Glutamatergic neuron (in vitro differentiated cells): Measurements from ENCODE around the gene ARHGAP9. TPM values are rescaled to one million over a fixed set of nuclear protein-coding genes. Genes with fewer than 3 reads are reported as not detected.
A peak's percentile ranks its signal among the peaks of the same experiment; 100 is the strongest.

Experiments used
- DNase-seq: peaks from one replicate; pipeline ENCODE4 v3.0.0; 2022
- H3K27ac Mint-ChIP-seq: one replicate; pipeline ENCODE4 v1.8.0; 2020; ENCODE audit warnings: mild to moderate bottlenecking, mixed read lengths, inconsistent platforms; ENCODE audit not compliant: unreplicated experiment
- H3K27me3 Mint-ChIP-seq: one replicate; pipeline ENCODE4 v1.8.0; 2020; ENCODE audit warnings: mild to moderate bottlenecking, moderate library complexity, mixed read lengths, inconsistent platforms; ENCODE audit not compliant: unreplicated experiment
- H3K36me3 Mint-ChIP-seq: one replicate; pipeline ENCODE4 v1.8.0; 2020; ENCODE audit warnings: mild to moderate bottlenecking, mixed read lengths, inconsistent platforms; ENCODE audit not compliant: unreplicated experiment
- H3K4me1 Mint-ChIP-seq: one replicate; pipeline ENCODE4 v1.8.0; 2020; ENCODE audit warnings: mild to moderate bottlenecking, low read depth, mixed read lengths, inconsistent platforms; ENCODE audit not compliant: unreplicated experiment
- H3K4me3 Mint-ChIP-seq: one replicate; pipeline ENCODE4 v1.8.0; 2020; ENCODE audit warnings: mild to moderate bottlenecking, mixed read lengths, inconsistent platforms; ENCODE audit not compliant: unreplicated experiment
- H3K9me3 Mint-ChIP-seq: one replicate; pipeline ENCODE4 v1.8.0; 2020; ENCODE audit warnings: mild to moderate bottlenecking, moderate library complexity, mixed read lengths, inconsistent platforms; ENCODE audit not compliant: unreplicated experiment
- CTCF ChIP-seq: fragments of 200-600 bp; sonication (generic); IDR thresholded peaks from one replicate; pipeline ENCODE4 v1.5.0; 2021; ENCODE audit not compliant: partially characterized antibody, unreplicated experiment
- total RNA-seq: library from RNA; stranded (reverse); fragmentation: NEBNext Ultra II Directional; extraction: Animal tissue kit (Norgen Biotek cat#: 25700); gene quantifications from one replicate; pipeline ENCODE4 v1.2.1, GENCODE V29; 2021; ENCODE audit not compliant: unreplicated experiment

ARHGAP9 gene
- total RNA-seq, 1 donor from 2014 or later: 52.0 TPM

- Mint-ChIP-seq H3K27me3 (peaks cover 13% of the 10 kb centered on the region), H3K4me1 (peaks cover 3% of the 10 kb centered on the region)
These were observed 657 bp downstream of the ARHGAP9 start for GRCh38 chr12:57479043-57479375.

GRCh38 chr12:57477710-57478681 is 1.7 kb downstream of the ARHGAP9 start:
- Mint-ChIP-seq H3K27ac (no peak overlapping the region), H3K9me3 (peaks cover 5% of the 10 kb centered on the region), H3K27me3 (peaks cover 13% of the 10 kb centered on the region), H3K36me3 (peaks cover 26% of the 10 kb centered on the region), H3K4me3 (no peak overlapping the region), H3K4me1 (peaks cover 3% of the 10 kb centered on the region)
- no peak for DNase-seq
- TF ChIP-seq CTCF: no peak

More at GRCh38 chr12:57479043-57479375, 657 bp downstream of the ARHGAP9 start:
- Mint-ChIP-seq H3K36me3 (peaks cover 18% of the 10 kb centered on the region), H3K27ac (peak overlapping the region; percentile 15), H3K4me3 (no peak overlapping the region), H3K9me3 (peaks cover 7% of the 10 kb centered on the region)
- TF ChIP-seq CTCF: no peak
- DNase-seq: no peak

GRCh38 chr12:57476993-57477709 is 2.5 kb downstream of the ARHGAP9 start:
- peaks cover 5% of the 10 kb centered on the region for H3K9me3 Mint-ChIP-seq
- peaks cover 31% of the 10 kb centered on the region for H3K36me3 Mint-ChIP-seq
- H3K27me3 Mint-ChIP-seq: peaks cover 13% of the 10 kb centered on the region
- H3K27ac Mint-ChIP-seq: no peak overlapping the region
- H3K4me1 Mint-ChIP-seq: peaks cover 3% of the 10 kb centered on the region
- no peak for DNase-seq
- no peak overlapping the region for H3K4me3 Mint-ChIP-seq
- TF ChIP-seq CTCF: no peak

- no peak overlapping the region for H3K27ac Mint-ChIP-seq
These were observed 3.3 kb downstream of the ARHGAP9 start for GRCh38 chr12:57476162-57476992.

More at GRCh38 chr12:57476162-57476992, 3.3 kb downstream of the ARHGAP9 start:
- H3K9me3 Mint-ChIP-seq: peaks cover 5% of the 10 kb centered on the region
- H3K27me3 Mint-ChIP-seq: peaks cover 13% of the 10 kb centered on the region
- H3K4me3 Mint-ChIP-seq: no peak overlapping the region
- H3K4me1 Mint-ChIP-seq: peaks cover 3% of the 10 kb centered on the region
- no peak for DNase-seq
- peak; percentile 13 for TF ChIP-seq CTCF
- H3K36me3 Mint-ChIP-seq: peaks cover 31% of the 10 kb centered on the region
